Spleen (tissue), 7 donors: ENCODE measurements around the gene CLCN5.

Experiments
- CTCF ChIP-seq, 11 experiments: fragments of 200-600 bp in 7 of 11; fragments of 450-650 bp in 4 of 11; sonication (generic) in 4 of 11; IDR thresholded peaks in 8 of 11; conservative IDR thresholded peaks in 3 of 11; 1 replicate in 7 of 11; 2 replicates in 4 of 11; pipeline versions ENCODE4 v1.4.0 to v1.8.0; 2016 to 2021; ENCODE audit warnings: antibody characterized with exemption in 11 of 11, inconsistent platforms in 4 of 11, mild to moderate bottlenecking in 1 of 11
- POLR2AphosphoS5 ChIP-seq, 3 donors: sonication (generic); formaldehyde crosslinking; IDR thresholded peaks; one replicate each; pipeline ENCODE4 v1.5.1; 2017; ENCODE audit warnings: antibody characterized with exemption in 3 of 3
- donor health status: DM: no; HTN: no; CAD: no; lungs with moderate emphysema.
- donor health status: DM: no; HTN: no; CAD: no.
- donor health status: DM: no; HTN: no; CAD: no.

GRCh38 chrX:50117476-50117875 lies 195.1 kb downstream of the CLCN5 start:
- no peak for TF ChIP-seq CTCF (IDR thresholded peaks at IDR 0.05 in 8 of 11, conservative IDR thresholded peaks at IDR 0.05 in 3 of 11)
- no peak for TF ChIP-seq POLR2AphosphoS5 (IDR thresholded peaks at IDR 0.05)
